K562 (cell line): ENCODE data around the gene PDIA4. TPM values are rescaled to one million over a fixed set of nuclear protein-coding genes. Genes with fewer than 3 reads are reported as not detected.
"Not testable (repeated sequence)": the region's sequence is repeated elsewhere in the genome, so short reads cannot be mapped to it uniquely, and the experiment has no call there.

Experiments used
- ATAC-seq: fragments of 200-7000 bp; cut with Tn5 transposase; 3 replicates; pipeline ENCODE4 v1.9.1; 2020; ENCODE audit warnings: moderate library complexity
- BruUV-seq: library from RNA; stranded (reverse); fragments of 400-500 nt; replicated peaks from 2 replicates; lab custom pipeline; 2021; lab: Mats Ljungman, UMichigan
- CTCF ChIA-PET: fragments of 300-600 bp; formaldehyde crosslinking; extraction: SDS; loops from one replicate; lab custom pipeline; 2021; ENCODE audit warnings: low intra/inter-chr PET ratio; lab: Yijun Ruan, JAX
- POLR2A ChIA-PET: fragments of 300-600, 350-650 bp; sonication (Branson Sonifier 250); formaldehyde crosslinking; extraction: SDS; loops from one replicate; lab custom pipeline; 2021; ENCODE audit warnings: antibody characterized with exemption, inconsistent platforms; lab: Yijun Ruan, JAX
- DNase-seq, 4 experiments: peaks; one replicate each; pipeline versions ENCODE4 v3.0.0 to v3.0.0-alpha.2; 2011 to 2018; ENCODE audit warnings: low spot score in 3 of 4, mixed read lengths in 3 of 4; ENCODE audit errors: extremely low read depth in 1 of 4
- FAIRE-seq: peaks from 2 replicates; lab custom pipeline; 2011; peaks lifted over from hg19 to GRCh38; lab: Jason Lieb, UNC
- H2AFZ ChIP-seq: 2 replicates; pipeline ENCODE4 v1.6.0; 2011; ENCODE audit warnings: low read depth, low read length, control low read depth, inconsistent platforms
- H3K27ac ChIP-seq: fragments of 200-600 bp; 3 replicates; pipeline ENCODE4 v1.8.0; 2011; ENCODE audit warnings: low read depth, mild to moderate bottlenecking, control low read depth, inconsistent platforms, low read length, moderate library complexity, mixed read lengths; ENCODE audit errors: extremely low read depth
- H3K27me3 ChIP-seq, 2 experiments: fragments of 300-600 bp in 1 of 2; 2 replicates in 1 of 2; 3 replicates in 1 of 2; pipeline versions ENCODE4 v1.6.0 to v1.8.0; 2011; ENCODE audit warnings: inconsistent platforms in 2 of 2, low read length in 2 of 2, mild to moderate bottlenecking in 1 of 2, mixed read lengths in 1 of 2, moderate library complexity in 1 of 2; ENCODE audit not compliant: control insufficient read depth in 2 of 2, insufficient read depth in 2 of 2
- H3K36me3 ChIP-seq: fragments of 300-600 bp; 3 replicates; pipeline ENCODE4 v1.8.0; 2011; ENCODE audit warnings: mild to moderate bottlenecking, low read length, inconsistent platforms; ENCODE audit not compliant: control insufficient read depth, insufficient read depth
- H3K4me1 ChIP-seq, 2 experiments: fragments of 200-600 bp in 1 of 2; replicated peaks in 1 of 2; 2 replicates in 1 of 2; 3 replicates in 1 of 2; pipeline versions ENCODE4 v1.5.1 to v1.8.0; 2011; ENCODE audit warnings: inconsistent platforms in 2 of 2, low read length in 2 of 2, mild to moderate bottlenecking in 1 of 2, mixed read lengths in 1 of 2, moderate library complexity in 1 of 2; ENCODE audit not compliant: control insufficient read depth in 2 of 2, insufficient read depth in 2 of 2
- H3K4me2 ChIP-seq: 2 replicates; pipeline ENCODE4 v1.6.1; 2011; ENCODE audit warnings: low read length, control low read depth, inconsistent platforms, mixed read lengths; ENCODE audit not compliant: insufficient read depth
- H3K4me3 ChIP-seq: fragments of 200-600 bp; sonication (generic), shearing (Covaris generic); 2 replicates; pipeline ENCODE4 v1.5.1; 2016; ENCODE audit warnings: control low read depth, inconsistent platforms
- H3K79me2 ChIP-seq: fragments of 200-600 bp; 3 replicates; pipeline ENCODE4 v1.8.0; 2011; ENCODE audit warnings: low read length, inconsistent platforms; ENCODE audit not compliant: control insufficient read depth, insufficient read depth
- H3K9ac ChIP-seq, 2 experiments: 2 replicates each; pipeline versions ENCODE4 v1.6.0 to v1.6.1; 2011; ENCODE audit warnings: low read depth in 2 of 2, low read length in 2 of 2, control low read depth in 1 of 2, inconsistent platforms in 1 of 2, mild to moderate bottlenecking in 1 of 2, mixed read lengths in 1 of 2; ENCODE audit not compliant: insufficient read depth in 1 of 2
- H3K9me1 ChIP-seq: one replicate; pipeline ENCODE4 v1.6.0; 2011; ENCODE audit warnings: inconsistent platforms, mild to moderate bottlenecking, low read length, moderate library complexity; ENCODE audit not compliant: control insufficient read depth, insufficient read depth
- H3K9me3 ChIP-seq: replicated peaks from 2 replicates; pipeline ENCODE4 v1.5.1; 2011; ENCODE audit warnings: low read depth, low read length, inconsistent platforms; ENCODE audit not compliant: control insufficient read depth, insufficient read depth
- H4K20me1 ChIP-seq: replicated peaks from 2 replicates; pipeline ENCODE4 v1.6.1; 2011; ENCODE audit warnings: low read length, inconsistent platforms, mixed read lengths; ENCODE audit not compliant: control insufficient read depth, insufficient read depth
- BCOR ChIP-seq: fragments of 450-650 bp; IDR thresholded peaks from 2 replicates; pipeline ENCODE4 v1.6.1; 2016
- FOXP1 ChIP-seq: sonication (generic); formaldehyde crosslinking; IDR thresholded peaks from 2 replicates; pipeline ENCODE4 v1.8.0; 2022; ENCODE audit warnings: mild to moderate bottlenecking, missing genetic modification reagents
- ZBTB33 ChIP-seq: sonication (generic); formaldehyde crosslinking; IDR thresholded peaks from 2 replicates; pipeline ENCODE4 v1.8.1; 2023; ENCODE audit warnings: mild to moderate bottlenecking, missing genetic modification reagents
- ZNF121 ChIP-seq: sonication (generic); formaldehyde crosslinking; conservative IDR thresholded peaks from 2 replicates; pipeline ENCODE4 v1.8.0; 2022; ENCODE audit warnings: missing genetic modification reagents
- WGBS: fragments of 100-300 bp; shearing (Covaris generic); methylation state at CpG from one replicate; pipeline ENCODE4 v1.1.6; 2016; ENCODE audit warnings: low coverage, mixed read lengths; ENCODE audit not compliant: insufficient coverage; ENCODE audit errors: missing lambda C conversion rate; 5-methylcytosine and 5-hydroxymethylcytosine counted together
- in situ Hi-C: fragments of 300-500 bp; cut with MboI; formaldehyde crosslinking; loops from 4 replicates; pipeline ENCODE4 v1.15.0; 2018; ENCODE audit warnings: inconsistent platforms, mixed read lengths
- intact Hi-C: fragments of 100-400 bp; cut with micrococcal nuclease; formaldehyde crosslinking; loops from 2 replicates; pipeline ENCODE4 v1.14.2; 2022
- polyA plus RNA-seq, 8 experiments: library from polyadenylated mRNA; depleted of rRNA in 4 of 8; stranded (reverse) in 5 of 8; unstranded in 3 of 8; fragments of >200 nt; fragmentation: Nextera tagmentation in 2 of 8; fragmentation: Illumina TruSeq in 1 of 8; extraction: Ambion mirVana in 2 of 8; extraction: Trizol in 1 of 8; gene quantifications; 2 replicates each; pipeline versions ENCODE4 v1.2.1 to v1.2.3, GENCODE V29; 2011 to 2014; ENCODE audit warnings: inconsistent platforms in 1 of 8, missing spikeins in 1 of 8
- total RNA-seq, 7 experiments: library from RNA; depleted of rRNA in 6 of 7; stranded (reverse); fragments of >200 nt in 6 of 7; fragmentation: Illumina TruSeq in 2 of 7; extraction: Trizol in 2 of 7; gene quantifications; 2 replicates each; pipeline versions ENCODE4 v1.2.1 to v1.2.3, GENCODE V29; 2011 to 2021; ENCODE audit warnings: low replicate concordance in 1 of 7

PDIA4 gene
- total and polyA plus RNA-seq, 9 of the 15 experiments (the other 6 are each of a cell fraction or from before 2014, with no cell fraction given): 9.1 to 175 (median 146) TPM

GRCh38 chr7:149030439-149030838, 2.1 kb upstream of the PDIA4 start:
- in situ Hi-C loops, ATAC-seq, H3K9me1 ChIP-seq, H3K27me3 ChIP-seq, H3K4me2 ChIP-seq, H2AFZ ChIP-seq, BruUV-seq, H3K9ac ChIP-seq, H3K9me3 ChIP-seq, H4K20me1 ChIP-seq, H3K27ac ChIP-seq, DNase-seq, H3K4me3 ChIP-seq, FAIRE-seq, intact Hi-C loops: not testable (repeated sequence)
- CTCF ChIA-PET: interaction anchor here (0.6 kb wide), 1 partner anchor 14 kb away, joined by 3 read pairs; no protein-coding TSS in a partner anchor
- WGBS: 82% methylated on average over 9 of the region's 9 CpGs
- H3K79me2 ChIP-seq: peaks cover 28% of the 10 kb centered on the region
- POLR2A ChIA-PET: interaction anchor here (0.6 to 2.9 kb wide), 4 partner anchors 18 to 35 kb away, joined by 4 to 20 read pairs (median 4); no protein-coding TSS in a partner anchor
- TF ChIP-seq ZNF121 (CRISPR knock-in tag) (peak; percentile 33; the same call in 1 of the 2 replicates), FOXP1 (CRISPR knock-in tag) (0 out of 2 replicates have a peak, but pooled peaks have one; percentile 35), ZBTB33 (CRISPR knock-in tag) (peak; percentile 62; the same call in 1 of the 2 replicates), BCOR (0 out of 2 replicates have a peak, but pooled peaks have one; percentile 25)
- peaks cover 11% of the 10 kb centered on the region for H3K36me3 ChIP-seq
- H3K4me1 ChIP-seq: peaks cover 14 to 18% of the 10 kb centered on the region in 2 experiments; a peak in 4 of 5 replicates
